DND-41 (cell line): Measurements from ENCODE around the gene HOPX.

ENCODE experiments used
- ATAC-seq: fragments of 200-7000 bp; cut with Tn5 transposase; 3 replicates; pipeline ENCODE4 v1.9.1; 2021; ENCODE audit warnings: low read depth; ENCODE audit not compliant: insufficient read depth
- DNase-seq: peaks from one replicate; pipeline ENCODE4 v3.0.0-alpha.2; 2020
- H2AFZ ChIP-seq: 2 replicates; pipeline ENCODE4 v1.6.0; 2012; ENCODE audit warnings: low read depth, low read length
- H3K27ac ChIP-seq: 2 replicates; pipeline ENCODE4 v1.5.1; 2012; ENCODE audit warnings: low read length, inconsistent platforms
- H3K27me3 ChIP-seq: fragments of 200-600 bp; sonication (generic); 2 replicates; pipeline ENCODE4 v1.6.0; 2012; ENCODE audit warnings: low read length, mild to moderate bottlenecking, inconsistent platforms; ENCODE audit not compliant: insufficient read depth, poor library complexity
- H3K36me3 ChIP-seq: 2 replicates; pipeline ENCODE4 v1.5.1; 2012; ENCODE audit warnings: low read length, inconsistent platforms; ENCODE audit not compliant: insufficient read depth
- H3K4me1 ChIP-seq: 2 replicates; pipeline ENCODE4 v1.5.1; 2012; ENCODE audit warnings: mild to moderate bottlenecking, low read length; ENCODE audit not compliant: insufficient read depth
- H3K4me2 ChIP-seq: 2 replicates; pipeline ENCODE4 v1.6.0; 2012; ENCODE audit warnings: mild to moderate bottlenecking, moderate library complexity, low read length, inconsistent platforms; ENCODE audit not compliant: insufficient read depth
- H3K4me3 ChIP-seq, 2 experiments: fragments of 200-600 bp in 1 of 2; shearing (Covaris generic) in 1 of 2; 2 replicates each; pipeline ENCODE4 v1.5.1; 2012 to 2016; ENCODE audit warnings: inconsistent platforms in 2 of 2, low read length in 2 of 2, mild to moderate bottlenecking in 2 of 2, low read depth in 1 of 2, moderate library complexity in 1 of 2
- H3K79me2 ChIP-seq: 2 replicates; pipeline ENCODE4 v1.6.0; 2012; ENCODE audit warnings: low read length, inconsistent platforms; ENCODE audit not compliant: insufficient read depth
- H3K9ac ChIP-seq: 2 replicates; pipeline ENCODE4 v1.6.0; 2012; ENCODE audit warnings: low read depth, mild to moderate bottlenecking, inconsistent platforms, low read length, moderate library complexity
- H3K9me3 ChIP-seq: 2 replicates; pipeline ENCODE4 v1.5.1; 2012; ENCODE audit warnings: low read length, moderate library complexity, mild to moderate bottlenecking, inconsistent platforms; ENCODE audit not compliant: insufficient read depth, severe bottlenecking
- H4K20me1 ChIP-seq: 2 replicates; pipeline ENCODE4 v1.6.0; 2012; ENCODE audit warnings: low read length; ENCODE audit not compliant: insufficient read depth
- CTCF ChIP-seq: IDR thresholded peaks from 2 replicates; pipeline ENCODE4 v1.5.1; 2012; ENCODE audit warnings: borderline replicate concordance, low read length, moderate library complexity, mild to moderate bottlenecking; ENCODE audit not compliant: poor library complexity, severe bottlenecking; ENCODE audit errors: extremely low read depth
- EZH2 ChIP-seq: IDR thresholded peaks from 3 replicates; pipeline ENCODE4 v1.6.1; 2012; ENCODE audit warnings: borderline replicate concordance, low read depth, mild to moderate bottlenecking, moderate library complexity, low read length, inconsistent platforms; ENCODE audit not compliant: severe bottlenecking

HOPX gene

GRCh38 chr4:56704089-56704871, 23.2 kb upstream of the HOPX start:
- no peaks in the 10 kb centered on the region for H3K36me3 ChIP-seq
- H3K4me2 ChIP-seq = no peak overlapping the region

GRCh38 chr4:56703378-56703777, 22.3 kb upstream of the HOPX start:
- TF ChIP-seq CTCF = no peak
- TF ChIP-seq EZH2 = no peak
- no peaks in the 10 kb centered on the region for H3K27me3 ChIP-seq
- no peak overlapping the region for H3K27ac ChIP-seq
- no peaks in the 10 kb centered on the region for H3K79me2 ChIP-seq
- H3K4me3 ChIP-seq = no peak overlapping the region
- no peaks in the 10 kb centered on the region for H3K36me3 ChIP-seq
- H2AFZ ChIP-seq = no peak overlapping the region
- no peak overlapping the region for H3K9ac ChIP-seq
- ATAC-seq (no peak), DNase-seq (no peak)
- H3K4me2 ChIP-seq = no peak overlapping the region
- H3K4me1 ChIP-seq = no peaks in the 10 kb centered on the region
- no peaks in the 10 kb centered on the region for H3K9me3 ChIP-seq
- H4K20me1 ChIP-seq = no peaks in the 10 kb centered on the region

More at GRCh38 chr4:56704089-56704871, 23.2 kb upstream of the HOPX start:
- no peak for TF ChIP-seq EZH2
- no peak for TF ChIP-seq CTCF
- Histone ChIP-seq H2AFZ (no peak overlapping the region), H3K27ac (no peak overlapping the region), H4K20me1 (no peaks in the 10 kb centered on the region), H3K4me3 (no peak overlapping the region), H3K79me2 (no peaks in the 10 kb centered on the region), H3K27me3 (no peaks in the 10 kb centered on the region), H3K4me1 (no peaks in the 10 kb centered on the region), H3K9ac (no peak overlapping the region), H3K9me3 (no peaks in the 10 kb centered on the region)
- DNase-seq (no peak), ATAC-seq (no peak)

DNA sequence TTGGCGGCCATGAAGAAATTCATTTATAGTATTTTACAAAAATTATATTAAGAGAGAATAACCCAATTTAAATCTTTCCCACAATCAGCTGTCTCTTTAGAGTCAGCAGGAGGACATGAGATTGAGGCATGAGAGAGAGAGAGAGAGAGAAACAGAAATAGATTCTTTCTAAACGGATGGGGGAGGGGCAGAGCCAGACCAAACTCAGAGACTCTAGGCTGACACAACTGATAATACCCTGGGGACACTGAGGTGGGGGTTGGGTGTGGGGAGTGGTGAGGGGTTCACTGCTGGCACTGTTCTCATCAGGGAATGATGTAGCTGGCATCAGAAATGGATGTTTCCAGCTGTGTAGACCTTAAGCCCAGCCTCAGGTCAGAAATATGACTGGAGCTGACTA, 20.5 kb upstream of the HOPX start:
- Histone ChIP-seq H3K79me2 (no peaks in the 10 kb centered on the region), H3K27me3 (no peaks in the 10 kb centered on the region), H3K4me1 (no peaks in the 10 kb centered on the region), H3K9me3 (no peaks in the 10 kb centered on the region), H2AFZ (no peak overlapping the region), H3K9ac (no peak overlapping the region), H3K4me2 (no peak overlapping the region), H3K36me3 (no peaks in the 10 kb centered on the region), H3K27ac (no peak overlapping the region), H3K4me3 (no peak overlapping the region), H4K20me1 (no peaks in the 10 kb centered on the region)
- no peak for DNase-seq
- TF ChIP-seq EZH2 (no peak), CTCF (no peak)
- no peak for ATAC-seq
